Measurements from ENCODE around the gene RAB7B.

GRCh38 chr1:205940710-205941109, 62.5 kb downstream of the RAB7B start:
- TF ChIP-seq ZNF232 (CRISPR knock-in tag; IDR thresholded peaks at IDR 0.05), result no peak
- no peak for TF ChIP-seq ZNF263 (CRISPR knock-in tag; IDR thresholded peaks at IDR 0.05; ENCODE audit: low read depth)
- no peak for TF ChIP-seq RELA (CRISPR knock-in tag; IDR thresholded peaks at IDR 0.05; ENCODE audit: borderline replicate concordance)
- no peak for TF ChIP-seq CTCF (IDR thresholded peaks at IDR 0.05)
- TF ChIP-seq AFF4 (CRISPR knock-in tag; IDR thresholded peaks at IDR 0.05; ENCODE audit: borderline replicate concordance), result no peak

All from WTC11 (cell line).